GM18907 (cell line): ENCODE measurements around the gene SCYGR4.
"Not testable (repeated sequence)": the region's sequence is repeated elsewhere in the genome, so short reads cannot be mapped to it uniquely, and the experiment has no call there.

Experiments used
- ATAC-seq: cut with Tn5 transposase; IDR thresholded peaks from one replicate; pipeline ENCODE4 v1.9.1; 2021; ENCODE audit warnings: mild to moderate bottlenecking, moderate library complexity; ENCODE audit not compliant: unreplicated experiment

SCYGR4 gene

GRCh38 chr2:227665189-227665940, 48.1 kb downstream of the SCYGR4 start:
- ATAC-seq, result no peak

GRCh38 chr2:227666631-227667170, 49.4 kb downstream of the SCYGR4 start, which contains the start of gene SCYGR5:
SCYGR5 (plus strand) TSS chr2:227666804; CDS start chr2:227666804, 0 bp downstream.
- ATAC-seq, result not testable (repeated sequence)
